ENCODE measurements around the gene XRRA1.
A peak's percentile ranks its signal among the peaks of the same experiment; 100 is the strongest.
"Not testable (repeated sequence)": the region's sequence is repeated elsewhere in the genome, so short reads cannot be mapped to it uniquely, and the experiment has no call there.

XRRA1 gene, protein sequence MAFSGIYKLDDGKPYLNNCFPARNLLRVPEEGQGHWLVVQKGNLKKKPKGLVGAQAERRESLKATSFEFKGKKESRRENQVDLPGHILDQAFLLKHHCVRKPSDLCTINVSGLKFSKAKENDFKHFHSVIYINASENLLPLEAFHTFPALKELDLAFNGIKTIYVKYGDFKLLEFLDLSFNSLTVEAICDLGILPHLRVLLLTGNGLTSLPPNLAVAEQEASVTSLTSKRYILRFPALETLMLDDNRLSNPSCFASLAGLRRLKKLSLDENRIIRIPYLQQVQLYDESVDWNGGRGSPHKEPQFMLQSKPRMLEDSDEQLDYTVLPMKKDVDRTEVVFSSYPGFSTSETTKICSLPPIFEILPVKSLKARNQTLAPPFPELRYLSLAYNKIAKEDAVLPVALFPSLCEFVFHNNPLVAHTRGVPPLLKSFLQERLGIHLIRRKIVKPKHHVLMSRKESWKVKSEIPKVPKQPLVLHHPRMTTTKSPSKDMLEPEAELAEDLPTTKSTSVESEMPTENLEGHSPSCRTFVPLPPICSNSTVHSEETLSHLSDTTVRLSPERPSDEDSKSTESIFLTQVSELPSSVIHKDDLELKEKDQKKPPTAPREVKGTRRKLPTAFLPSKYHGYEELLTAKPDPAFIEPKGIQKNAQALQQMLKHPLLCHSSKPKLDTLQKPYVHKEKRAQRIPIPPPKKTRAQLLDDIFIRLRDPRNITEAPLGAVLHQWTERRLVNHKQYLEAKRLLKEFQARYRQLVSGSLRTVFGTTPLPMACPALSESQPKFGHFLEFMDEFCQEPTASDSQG

DNA sequence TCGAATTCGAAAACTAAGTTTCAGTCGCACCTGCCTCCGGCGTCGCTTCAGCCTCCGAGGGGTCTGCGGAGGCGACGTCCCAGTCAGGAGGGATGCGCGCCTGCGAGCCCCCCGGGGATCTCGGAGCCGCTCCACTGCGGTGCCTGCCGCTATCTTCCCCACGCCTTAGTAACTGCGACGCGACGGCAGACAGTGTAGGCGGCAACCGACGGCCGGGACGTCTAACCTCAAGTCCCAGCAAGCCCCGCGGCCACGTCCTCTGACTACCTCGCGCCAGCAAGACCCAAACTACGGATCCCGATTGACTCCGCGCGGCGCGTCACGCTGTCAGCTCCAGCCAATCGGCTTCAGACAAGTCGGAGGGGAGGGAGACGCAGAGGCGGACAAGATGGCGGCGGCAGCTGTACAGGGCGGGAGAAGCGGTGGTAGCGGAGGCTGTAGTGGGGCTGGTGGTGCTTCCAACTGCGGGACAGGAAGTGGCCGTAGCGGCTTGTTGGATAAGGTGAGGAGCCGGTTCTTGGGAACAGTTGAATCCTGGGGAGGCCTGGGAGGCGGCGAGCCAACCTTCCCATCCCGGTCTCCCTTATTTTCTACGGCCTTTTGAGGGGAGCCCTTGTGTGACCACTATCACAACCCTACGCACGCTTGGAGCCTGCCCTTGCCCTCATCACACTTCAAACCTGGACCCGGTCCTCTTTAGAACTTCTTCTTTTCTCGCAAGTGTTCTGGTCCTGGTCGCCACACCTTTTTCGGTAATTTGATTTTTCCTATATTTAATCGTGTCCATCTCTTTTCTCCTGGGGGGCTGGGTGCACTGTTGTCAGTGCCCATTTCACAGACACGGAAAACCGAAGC, at the start of gene XRRA1, which contains the start of gene SPCS2:
Gene XRRA1 (minus strand): TSS at position 194 of the 855 bp plus-strand sequence. CDS start 8,213 bp downstream, outside the sequence.
Gene SPCS2 (plus strand): TSS at position 369 of the 855 bp plus-strand sequence. CDS start 20 bp downstream, at position 389.
- DNase-seq: peak; percentile 99

DNA sequence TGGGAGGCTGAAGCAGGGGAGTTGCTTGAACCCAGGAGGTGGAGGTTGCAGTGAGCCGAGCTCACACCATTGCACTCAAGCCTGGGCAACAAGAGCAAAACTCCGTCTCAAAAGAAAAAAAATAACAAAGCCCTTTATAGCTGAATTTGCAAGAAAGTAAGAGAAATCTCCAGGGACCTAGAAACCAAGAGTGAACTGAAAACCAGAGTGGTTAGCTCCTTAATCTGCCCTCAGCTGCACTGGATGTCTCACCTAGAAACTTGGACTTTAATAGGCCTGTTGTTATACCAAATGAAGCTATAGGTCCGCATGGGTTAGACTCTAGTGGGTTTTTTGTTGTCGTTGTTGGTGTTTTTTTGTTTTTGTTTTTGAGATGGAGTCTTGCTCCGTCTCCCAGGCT, 44.0 kb upstream of the XRRA1 start:
- no peak for DNase-seq

DNA sequence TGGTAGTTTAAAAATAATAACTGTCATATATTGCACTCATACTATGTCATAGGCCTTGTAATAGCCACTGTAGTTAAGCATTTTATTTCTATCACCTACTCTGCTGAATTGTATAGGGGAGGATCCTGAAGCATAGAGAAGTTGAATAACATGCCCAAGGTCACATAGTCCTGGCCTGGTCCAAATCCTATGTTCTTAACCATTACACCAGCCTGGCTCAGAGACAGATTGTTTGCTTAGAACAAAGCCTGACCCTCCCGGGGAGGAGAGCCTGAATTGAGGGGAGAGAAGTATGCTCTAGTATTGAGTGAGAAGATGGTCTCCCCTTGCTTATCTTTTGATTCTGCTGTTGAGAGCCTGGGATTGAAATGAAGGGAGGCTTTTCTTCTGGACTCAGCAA, 42.0 kb upstream of the XRRA1 start:
- DNase-seq: no peak

DNA sequence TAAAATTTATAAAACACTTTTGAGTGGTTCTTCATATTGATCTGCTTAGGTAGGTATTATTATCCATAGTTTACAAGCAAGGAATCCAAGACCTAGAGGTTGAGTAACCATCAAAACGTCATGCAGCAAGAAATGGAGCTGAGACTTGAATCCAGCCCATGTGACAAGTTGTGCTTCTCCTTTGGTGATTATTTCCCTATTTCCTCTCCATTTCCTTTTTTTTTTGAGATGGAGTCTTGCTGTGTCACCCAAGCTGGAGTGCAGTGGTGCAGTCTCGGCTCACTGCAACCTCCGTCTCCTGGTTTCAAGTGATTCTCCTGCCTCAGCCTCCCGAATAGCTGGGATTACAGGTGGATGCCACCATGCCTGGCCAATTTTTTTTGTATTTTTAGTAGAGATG, 41.3 kb upstream of the XRRA1 start:
- not testable (repeated sequence) for DNase-seq

DNA sequence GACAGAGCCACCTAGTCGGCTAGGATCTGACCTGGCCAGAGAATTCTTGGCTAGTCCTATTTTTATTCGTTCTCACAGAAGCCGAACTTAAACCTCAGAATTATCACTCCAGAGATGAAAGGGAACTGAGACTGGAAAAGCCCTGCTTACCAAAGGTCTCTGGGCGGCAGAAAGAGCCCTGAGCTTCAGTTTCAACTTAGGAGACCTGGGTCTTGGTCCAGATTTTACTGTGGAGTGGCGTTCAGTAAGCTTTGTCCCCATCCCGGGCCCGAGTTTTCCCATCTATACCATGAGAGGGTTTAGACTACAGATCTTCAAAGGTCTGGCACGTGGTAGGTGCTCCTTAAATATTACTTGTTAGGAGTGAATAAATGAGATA, 40.4 kb upstream of the XRRA1 start:
- DNase-seq: no peak

DNA sequence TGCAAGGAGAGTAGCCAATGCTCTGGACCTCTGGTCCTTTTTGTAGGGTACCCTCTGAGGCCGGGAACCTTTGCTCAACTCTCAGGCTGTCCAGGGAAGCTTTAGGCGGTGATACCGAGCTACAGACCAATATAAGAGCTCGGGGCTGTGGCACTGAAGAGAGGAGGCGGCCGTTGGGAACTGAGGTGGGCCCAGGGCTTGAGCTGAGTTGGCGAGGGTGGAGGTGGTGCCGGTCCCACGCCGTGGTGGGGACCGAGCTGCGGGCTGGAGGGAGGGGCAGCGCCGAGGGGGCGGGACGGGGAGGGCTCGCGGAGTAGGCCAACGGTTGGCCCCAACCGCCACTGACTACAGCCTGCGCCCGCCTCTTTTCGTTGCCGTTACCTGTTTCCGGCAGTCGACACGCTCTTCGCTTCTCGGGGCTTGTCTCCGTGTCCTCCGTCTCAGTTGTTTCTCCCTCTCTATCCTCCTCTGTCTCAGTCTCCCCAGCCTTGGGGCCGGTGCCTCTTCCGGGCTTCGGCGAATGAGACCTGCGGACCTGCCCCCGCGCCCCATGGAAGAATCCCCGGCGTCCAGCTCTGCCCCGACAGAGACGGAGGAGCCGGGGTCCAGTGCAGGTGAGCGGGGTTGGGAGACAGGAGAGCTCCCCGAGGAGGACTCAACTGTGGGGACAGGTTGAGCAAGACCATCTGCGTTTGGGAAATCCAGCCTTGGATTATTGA, 39.8 kb upstream of the XRRA1 start, which contains the start of gene NEU3:
Gene NEU3 (plus strand): TSS at position 393 of the 719 bp plus-strand sequence. CDS start 128 bp downstream, at position 521.
- DNase-seq: peak; percentile 63

DNA sequence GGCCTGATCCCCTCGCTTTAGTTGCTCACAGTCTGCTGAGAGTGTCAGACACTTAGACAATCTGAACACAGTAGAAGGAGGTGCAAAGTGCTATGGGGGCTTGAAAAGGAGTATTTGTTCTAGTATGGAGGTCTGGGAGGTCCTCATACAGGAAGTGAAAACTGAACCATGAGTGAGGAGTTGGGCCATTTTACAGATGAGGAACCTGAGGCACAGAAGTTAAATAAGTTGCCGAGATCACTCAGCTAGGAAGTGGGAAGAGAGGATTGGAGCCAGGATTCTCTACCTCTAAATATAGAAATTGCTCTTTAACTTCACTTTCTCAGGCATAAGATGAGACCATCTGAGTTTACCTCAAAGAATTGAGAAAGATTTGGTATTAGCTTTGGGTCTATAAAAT, 35.8 kb upstream of the XRRA1 start:
- no peak for DNase-seq

DNA sequence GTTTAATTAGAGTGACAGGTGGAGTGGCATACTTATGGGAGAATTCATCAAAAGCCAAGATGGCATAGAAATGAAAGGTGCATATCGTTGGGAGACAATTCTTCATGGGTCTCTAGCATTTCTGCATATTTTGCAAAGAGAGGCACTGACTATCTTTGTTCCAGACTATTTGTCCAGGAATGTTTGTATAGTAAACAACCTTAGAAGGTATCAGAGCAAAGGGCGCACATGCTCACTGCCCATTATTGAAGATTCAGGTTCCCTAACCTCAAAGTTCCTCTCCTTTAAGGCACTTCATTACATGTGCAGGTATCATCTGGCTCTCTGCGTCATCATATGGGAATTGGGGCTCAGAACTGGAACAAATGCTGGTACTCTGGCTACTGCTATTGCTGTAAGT, 35.2 kb upstream of the XRRA1 start:
- no peak for DNase-seq

DNA sequence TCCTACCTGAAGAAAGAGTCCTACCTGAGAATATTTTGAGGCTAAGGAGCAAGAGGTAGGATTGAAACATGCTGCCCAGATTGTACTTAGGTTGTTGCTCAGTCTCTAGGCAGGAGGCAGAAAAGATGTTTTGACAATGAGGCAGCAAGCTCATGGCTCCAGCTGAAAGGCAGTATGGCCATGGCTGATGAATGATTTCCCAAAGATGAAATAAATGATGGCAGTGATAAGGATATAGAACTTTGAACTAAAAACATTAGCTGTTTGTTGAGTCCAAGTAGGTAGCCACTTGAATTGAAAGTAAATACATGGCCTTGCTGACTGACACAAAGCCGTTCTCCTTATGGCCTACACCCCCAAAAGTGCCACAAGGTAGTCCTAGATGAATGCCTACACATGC, 33.0 kb upstream of the XRRA1 start:
- DNase-seq: no peak

DNA sequence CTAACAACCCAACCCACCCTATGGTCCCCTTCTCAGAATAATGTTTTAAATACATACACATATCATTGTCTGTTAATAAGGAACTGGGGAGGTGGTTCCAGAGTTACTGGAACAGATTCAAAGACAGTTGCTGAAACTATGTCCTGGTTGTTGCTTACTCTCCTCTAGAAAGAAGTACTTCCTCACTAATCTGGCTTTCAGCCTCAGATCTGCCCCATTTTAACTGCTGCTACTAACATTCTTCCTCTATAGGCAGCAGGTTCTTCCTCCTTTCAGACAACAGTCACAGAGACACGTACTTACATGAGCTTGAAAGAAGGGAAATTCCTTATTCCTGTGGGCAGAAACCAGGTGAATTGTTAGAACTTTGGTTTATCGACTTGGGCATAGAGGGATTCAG, 31.7 kb upstream of the XRRA1 start:
- DNase-seq: no peak

DNA sequence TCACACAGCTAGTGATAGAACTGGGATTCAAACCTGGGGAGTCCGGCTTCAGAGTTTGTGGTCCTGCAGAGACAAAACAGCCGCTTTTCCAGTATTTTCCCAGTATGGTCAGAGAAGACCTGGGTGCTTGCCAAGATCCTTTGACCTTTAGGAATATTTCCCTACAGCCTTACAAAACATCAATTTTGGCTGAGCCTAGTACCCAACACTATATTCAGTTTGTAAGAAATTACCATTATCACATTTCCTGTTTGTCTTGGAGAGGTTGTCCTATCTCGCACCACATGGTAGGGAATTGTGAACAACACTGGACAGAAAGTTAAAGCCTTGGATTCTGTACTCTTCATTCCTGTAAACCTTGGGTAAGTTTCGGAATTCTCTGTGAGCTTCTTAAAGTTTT, 29.1 kb upstream of the XRRA1 start:
- no peak for DNase-seq

DNA sequence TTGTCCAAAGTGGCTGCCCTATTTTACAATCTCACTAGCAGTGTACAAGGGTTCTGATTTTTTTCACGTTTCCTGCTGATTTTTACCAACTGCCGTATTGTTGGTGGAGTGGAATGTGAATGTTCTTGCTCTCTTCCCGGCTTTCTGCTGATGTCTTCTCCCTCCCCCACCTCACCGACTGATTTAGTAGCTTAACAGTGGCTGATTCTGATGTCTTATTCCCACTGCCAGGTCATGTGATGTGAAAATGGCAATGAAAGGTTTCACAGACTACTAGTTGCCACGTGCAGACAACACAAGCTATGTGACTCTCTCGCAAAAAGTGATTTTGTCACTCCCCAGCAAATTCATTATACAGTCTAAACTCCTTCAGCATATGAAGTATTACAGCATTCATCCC, 22.5 kb upstream of the XRRA1 start:
- peak; percentile 29 for DNase-seq

DNA sequence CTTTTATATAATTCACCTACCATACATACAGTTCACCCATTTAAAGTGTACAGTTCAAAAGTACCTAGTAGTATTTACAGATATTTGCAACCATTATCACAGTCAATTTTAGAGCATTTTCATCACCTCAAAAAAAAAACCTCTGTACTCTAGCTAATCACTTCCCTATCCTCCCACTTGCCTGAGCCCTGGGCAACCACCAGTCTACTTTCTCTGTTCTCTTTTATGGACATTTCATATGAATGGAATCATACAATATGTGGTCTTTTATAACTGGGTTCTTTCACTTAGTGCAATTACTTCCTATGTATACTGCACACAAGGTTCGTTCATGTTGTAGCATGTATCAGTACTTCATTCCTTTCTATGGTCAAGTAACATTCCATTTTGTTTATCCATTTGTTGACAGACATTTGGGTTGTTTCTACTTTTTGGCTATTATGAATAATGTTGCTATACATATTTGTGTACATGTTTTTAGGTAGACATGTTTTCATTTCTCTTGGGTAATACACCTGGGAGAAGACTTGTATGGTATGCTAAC, 22.0 kb upstream of the XRRA1 start:
- no peak for DNase-seq

DNA sequence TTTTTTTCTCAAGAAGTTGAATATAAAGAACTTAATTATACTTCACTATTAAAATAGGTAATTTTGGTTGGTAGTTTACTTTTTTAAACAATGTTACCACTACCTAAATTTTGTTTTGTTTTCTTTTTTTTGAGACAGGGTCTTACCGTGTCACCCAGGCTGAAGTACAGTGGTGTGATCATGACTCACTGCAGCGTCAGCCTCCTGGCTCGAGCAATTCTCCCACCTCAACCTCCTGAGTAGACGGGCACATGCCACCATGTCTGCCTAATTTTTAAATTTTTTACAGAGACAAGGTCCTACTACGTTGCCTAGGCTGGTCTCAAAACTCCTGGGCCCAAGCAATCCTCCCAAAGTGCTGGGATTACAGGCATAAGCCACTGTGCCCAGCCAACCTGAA, 17.8 kb upstream of the XRRA1 start:
- no peak for DNase-seq

DNA sequence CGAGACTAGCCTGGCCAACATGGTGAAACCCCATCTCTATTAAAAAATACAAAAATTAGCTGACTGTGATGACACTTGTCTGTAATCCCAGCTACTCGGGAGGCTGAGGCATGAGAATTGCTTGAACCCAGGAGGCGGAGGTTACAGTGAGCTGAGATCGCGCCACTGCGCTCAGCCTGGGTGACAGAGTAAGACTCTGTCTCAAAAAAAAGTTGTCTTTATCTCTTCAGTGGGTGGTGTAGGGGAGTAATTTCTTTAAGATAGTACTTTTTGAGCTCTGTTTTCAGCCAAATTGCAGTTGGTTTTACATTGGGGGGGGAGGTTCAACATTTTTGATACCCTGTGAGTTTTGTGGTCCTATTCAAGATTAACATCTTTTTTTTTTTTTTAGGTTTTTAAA, 11.2 kb upstream of the XRRA1 start:
- not testable (repeated sequence) for DNase-seq

DNA sequence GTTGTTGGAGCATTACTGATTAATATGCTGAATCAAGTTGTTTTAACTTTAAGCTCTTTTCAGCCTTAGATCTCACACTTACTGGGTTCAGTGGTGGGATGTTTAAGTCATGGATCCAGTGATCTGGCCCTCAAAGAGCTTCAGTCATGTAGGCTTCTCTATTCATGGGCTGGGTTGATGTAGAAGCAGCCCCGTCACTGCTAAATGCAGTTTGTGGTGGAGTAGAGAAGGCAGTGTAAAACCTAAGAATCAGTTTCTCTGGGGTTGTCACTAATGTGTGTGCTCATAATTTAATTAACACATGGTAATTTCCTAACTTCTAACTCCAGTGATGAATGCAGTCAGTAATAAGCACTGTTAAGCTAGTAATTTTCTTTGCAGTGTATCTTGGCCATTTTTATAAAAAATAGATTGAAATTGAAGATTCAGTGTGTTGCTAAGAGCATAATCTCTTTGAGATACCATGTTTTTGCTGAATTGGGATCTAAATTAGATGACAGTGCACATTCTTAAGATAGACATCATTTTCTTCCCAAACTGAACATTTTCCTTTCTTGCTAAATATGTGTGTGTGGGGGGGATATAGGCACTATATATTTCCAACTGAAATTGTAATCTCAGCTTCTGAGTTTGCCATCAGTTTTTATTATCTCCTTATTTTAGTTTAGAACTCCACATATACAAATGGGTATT, 9.2 kb upstream of the XRRA1 start:
- DNase-seq: no peak

DNA sequence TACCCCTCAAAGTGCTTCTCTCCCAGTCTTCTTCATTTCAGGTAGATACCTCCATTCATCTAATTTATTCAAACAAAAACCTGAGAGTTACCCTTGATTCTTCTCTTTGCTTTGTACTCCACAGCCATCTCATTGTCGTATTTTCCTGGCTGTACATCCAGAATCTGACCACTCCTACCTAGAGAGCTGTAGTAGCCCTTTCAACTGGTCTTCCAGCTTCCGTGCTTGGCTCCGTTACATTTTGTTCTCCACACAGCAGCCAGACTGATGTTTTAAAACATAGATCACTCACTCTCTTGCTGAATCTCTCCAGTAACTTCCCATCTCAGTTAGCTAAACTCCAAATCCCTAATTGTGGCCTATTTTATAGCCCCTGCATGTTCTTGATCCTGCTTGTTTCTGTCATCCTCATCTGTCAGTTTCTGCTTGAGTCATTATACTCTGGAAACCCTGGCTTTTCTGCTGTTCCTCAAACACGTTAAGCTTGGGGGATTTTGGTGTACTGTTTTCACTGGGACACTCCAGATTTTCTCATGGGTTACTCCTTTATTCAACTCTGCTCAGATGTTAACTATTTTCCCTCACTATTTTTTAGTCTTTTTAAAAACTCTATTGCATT, 7.6 kb upstream of the XRRA1 start:
- no peak for DNase-seq

DNA sequence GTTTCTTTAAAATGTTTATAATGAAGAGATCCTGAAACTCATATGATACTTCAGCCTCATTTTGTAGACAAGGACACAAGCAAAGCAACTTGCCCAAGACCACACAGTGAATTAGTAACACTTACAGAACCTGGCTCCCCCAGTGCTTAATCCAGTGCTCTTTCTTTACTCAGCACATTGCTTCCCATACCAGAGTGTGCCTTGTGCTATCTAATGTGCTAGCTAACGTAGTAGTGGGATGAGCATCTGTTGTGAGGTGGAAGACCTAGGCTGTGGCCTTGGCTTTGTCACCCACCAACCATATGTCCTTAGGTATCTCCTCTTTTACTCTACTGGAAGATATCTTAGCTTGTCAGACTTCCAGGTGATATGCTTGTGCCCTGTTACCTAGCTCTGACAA, 5.3 kb upstream of the XRRA1 start:
- DNase-seq: no peak

DNA sequence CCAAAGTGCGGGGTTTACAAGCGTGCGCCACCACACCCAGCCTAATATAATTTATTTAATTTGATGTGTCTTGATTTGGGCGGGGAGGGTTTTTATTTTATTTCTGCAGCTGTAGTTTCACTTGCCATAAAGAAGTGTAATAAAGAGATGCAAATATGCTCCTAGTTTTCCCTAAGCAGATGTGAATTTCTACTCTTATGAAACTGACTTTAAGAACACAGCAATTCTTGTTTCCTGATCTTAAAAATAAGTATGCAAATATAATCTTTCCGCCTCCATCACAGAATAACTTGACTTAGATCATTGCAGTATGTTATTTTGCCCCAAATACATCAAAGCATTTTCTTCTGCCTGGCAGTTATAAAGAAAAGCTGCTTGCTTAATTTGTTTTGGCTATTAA, 4.6 kb upstream of the XRRA1 start:
- DNase-seq: no peak

DNA sequence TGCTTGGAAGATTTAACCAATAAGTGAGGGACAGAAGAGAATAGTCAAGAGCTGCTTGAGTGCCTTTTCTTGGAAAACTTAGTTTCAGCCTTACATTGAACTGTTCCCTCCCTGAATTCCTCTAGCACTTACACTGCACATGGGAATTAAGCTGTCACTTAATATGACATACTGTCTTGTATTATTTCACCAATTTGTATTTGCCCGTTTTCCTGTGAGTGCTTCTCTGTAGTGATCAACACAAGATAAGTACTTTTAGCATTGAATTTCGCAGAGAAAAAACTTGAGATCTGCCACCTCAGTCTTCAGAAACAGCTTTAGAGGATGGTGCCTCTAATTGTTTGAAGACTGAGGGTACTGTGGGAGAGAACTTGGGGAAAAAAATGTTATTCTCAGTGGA, 3.9 kb upstream of the XRRA1 start:
- no peak for DNase-seq

DNA sequence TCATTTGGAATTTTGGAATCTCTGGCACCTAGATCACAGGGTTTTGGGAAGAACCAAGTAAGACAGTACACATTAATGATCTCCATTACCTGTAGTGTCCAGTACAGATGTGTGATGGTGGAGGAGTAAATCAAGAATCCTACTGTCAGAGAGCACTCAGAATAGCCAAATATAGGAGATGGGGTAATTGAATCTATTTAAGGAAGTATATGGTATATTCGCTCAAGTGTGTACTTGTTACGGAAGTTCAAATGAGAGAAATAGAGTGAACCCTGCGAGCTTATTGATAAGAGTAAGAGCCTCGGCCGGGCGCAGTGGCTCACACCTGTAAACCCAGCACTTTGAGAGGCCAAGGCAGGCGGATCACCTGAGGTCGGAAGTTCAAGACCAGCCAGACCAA, 2.3 kb upstream of the XRRA1 start:
- DNase-seq: no peak
